ENCODE data around the gene ASH1L. TPM values are rescaled to one million over a fixed set of nuclear protein-coding genes. Genes with fewer than 3 reads are reported as not detected.
"Not testable (repeated sequence)": the region's sequence is repeated elsewhere in the genome, so short reads cannot be mapped to it uniquely, and the experiment has no call there.

The ASH1L gene
- total RNA-seq, 6 experiments from 2014 or later, result 25.7 to 32.5 (median 26.7) TPM

DNA sequence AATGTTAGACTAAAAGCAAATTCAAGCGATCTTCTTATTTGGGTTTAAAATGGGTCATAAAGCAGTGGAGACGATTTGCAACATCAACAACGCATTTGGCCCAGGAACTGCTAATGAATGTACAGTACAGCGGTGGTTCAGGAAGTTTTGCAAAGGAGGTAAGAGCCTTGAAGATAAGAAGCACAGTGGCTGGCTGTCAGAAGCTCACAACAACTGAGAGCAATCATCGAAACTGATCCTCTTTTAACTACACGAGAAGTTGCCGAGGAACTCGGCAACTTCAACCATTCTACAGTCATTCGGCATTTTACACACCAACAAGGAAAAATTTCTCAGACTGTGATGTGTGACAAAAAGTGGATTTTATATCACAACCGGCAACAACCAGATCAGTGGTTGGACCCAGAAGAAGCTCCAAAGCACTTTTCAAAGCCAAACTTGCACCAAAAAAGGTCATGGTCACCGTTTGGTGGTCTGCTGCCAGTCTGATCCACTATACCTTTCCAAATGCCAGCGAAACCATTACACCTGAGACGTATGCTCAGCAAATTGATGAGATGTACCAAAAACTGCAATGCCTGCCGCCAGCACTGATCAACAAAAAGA is 47.9 kb downstream of the ASH1L start:
- Mint-ChIP-seq H3K36me3 (ENCODE audit: low read depth) (peaks cover 10% of the 10 kb centered on the region), H3K4me3 (no peak overlapping the region), H3K4me1 (ENCODE audit: low read depth) (peaks cover 23% of the 10 kb centered on the region), H3K9me3 (no peaks in the 10 kb centered on the region), H3K27ac (no peak overlapping the region), H3K27me3 (ENCODE audit: insufficient read depth) (no peaks in the 10 kb centered on the region)
- no peak for DNase-seq
- TF ChIP-seq, protein P1, sequence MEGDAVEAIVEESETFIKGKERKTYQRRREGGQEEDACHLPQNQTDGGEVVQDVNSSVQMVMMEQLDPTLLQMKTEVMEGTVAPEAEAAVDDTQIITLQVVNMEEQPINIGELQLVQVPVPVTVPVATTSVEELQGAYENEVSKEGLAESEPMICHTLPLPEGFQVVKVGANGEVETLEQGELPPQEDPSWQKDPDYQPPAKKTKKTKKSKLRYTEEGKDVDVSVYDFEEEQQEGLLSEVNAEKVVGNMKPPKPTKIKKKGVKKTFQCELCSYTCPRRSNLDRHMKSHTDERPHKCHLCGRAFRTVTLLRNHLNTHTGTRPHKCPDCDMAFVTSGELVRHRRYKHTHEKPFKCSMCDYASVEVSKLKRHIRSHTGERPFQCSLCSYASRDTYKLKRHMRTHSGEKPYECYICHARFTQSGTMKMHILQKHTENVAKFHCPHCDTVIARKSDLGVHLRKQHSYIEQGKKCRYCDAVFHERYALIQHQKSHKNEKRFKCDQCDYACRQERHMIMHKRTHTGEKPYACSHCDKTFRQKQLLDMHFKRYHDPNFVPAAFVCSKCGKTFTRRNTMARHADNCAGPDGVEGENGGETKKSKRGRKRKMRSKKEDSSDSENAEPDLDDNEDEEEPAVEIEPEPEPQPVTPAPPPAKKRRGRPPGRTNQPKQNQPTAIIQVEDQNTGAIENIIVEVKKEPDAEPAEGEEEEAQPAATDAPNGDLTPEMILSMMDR (IDR thresholded peaks at IDR 0.05), result no peak

DNA sequence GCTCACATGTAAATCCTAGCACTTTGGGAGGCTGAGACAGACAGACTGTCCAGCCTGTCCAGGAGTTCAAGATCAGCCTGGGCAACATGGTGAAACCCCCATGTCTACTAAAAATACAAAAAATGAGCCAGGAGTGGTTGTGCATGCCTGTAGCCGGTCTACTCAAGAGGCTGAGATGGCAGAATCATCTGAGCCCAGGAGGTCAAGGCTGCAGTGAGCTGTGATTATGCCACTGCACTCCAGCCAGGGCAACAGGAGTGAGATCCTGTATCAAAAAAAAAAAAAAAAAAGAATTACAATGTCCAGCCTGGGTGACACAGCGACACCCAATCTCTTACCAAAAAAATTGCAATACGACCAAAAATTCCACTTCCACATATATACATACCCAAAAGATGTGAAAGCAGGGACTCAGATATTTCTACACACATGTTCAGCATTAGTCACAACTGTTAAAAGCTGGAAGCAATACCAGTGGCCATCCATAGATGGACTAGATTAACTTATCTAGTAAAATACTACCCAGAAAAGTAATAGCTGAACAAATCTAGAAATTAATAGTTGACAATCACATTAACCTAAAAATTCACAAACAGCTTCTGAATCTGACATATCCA is 49.2 kb downstream of the ASH1L start:
- Mint-ChIP-seq H3K4me3 (peak overlapping the region; percentile 20; the same call in 1 of the 2 replicates), H3K4me1 (ENCODE audit: low read depth) (peaks cover 23% of the 10 kb centered on the region), H3K36me3 (ENCODE audit: low read depth) (peaks cover 5% of the 10 kb centered on the region; the same call in 1 of the 2 replicates), H3K27me3 (ENCODE audit: insufficient read depth) (no peaks in the 10 kb centered on the region), H3K9me3 (no peaks in the 10 kb centered on the region), H3K27ac (peak overlapping the region; percentile 59)
- peak; percentile 80 for DNase-seq
- TF ChIP-seq, protein P1 (IDR thresholded peaks at IDR 0.05), result peak; percentile 61

DNA sequence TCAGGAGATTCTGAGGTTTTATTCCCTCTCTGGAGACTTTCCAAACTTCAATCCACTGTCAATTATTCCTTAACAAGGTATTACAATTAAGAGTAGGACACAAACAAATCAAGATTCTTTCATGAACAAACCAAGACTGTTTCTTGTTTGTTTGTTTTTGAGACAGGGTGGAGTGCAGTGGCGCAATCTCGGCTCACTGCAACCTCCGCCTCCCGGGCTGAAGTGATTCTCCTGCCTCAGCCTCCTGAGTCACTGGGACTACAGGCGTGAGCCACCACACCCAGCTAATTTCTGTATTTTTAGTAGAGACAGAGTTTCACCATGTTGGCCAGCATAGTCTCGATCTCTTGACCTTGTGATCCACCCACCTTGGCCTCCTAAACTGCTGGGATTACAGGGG is 51.2 kb downstream of the ASH1L start:
- H3K4me1 Mint-ChIP-seq (ENCODE audit: low read depth), result peaks cover 30% of the 10 kb centered on the region
- not testable (repeated sequence) for H3K27me3 Mint-ChIP-seq (ENCODE audit: insufficient read depth); DNase-seq; H3K4me3 Mint-ChIP-seq; H3K36me3 Mint-ChIP-seq (ENCODE audit: low read depth); H3K9me3 Mint-ChIP-seq; H3K27ac Mint-ChIP-seq

DNA sequence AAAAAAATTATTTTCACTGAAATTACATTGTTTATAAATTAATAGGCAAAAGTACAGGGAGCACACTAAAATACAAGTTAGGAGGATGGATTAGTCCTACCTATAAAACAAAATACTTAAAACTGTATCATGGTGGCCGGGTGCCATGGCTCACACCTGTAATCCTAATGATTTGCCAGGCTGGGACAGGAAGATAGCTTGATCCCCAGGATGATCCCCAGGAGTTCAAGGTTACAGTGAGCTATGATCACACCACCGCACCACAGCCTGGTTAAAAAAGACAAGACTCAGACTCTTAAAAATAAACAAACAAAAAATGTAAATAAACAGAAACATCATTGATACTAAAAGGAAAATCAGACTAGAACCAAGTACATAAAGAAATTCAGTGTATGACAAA is 53.5 kb downstream of the ASH1L start:
- peaks cover 5% of the 10 kb centered on the region; the same call in 1 of the 2 replicates for H3K36me3 Mint-ChIP-seq (ENCODE audit: low read depth)
- H3K27me3 Mint-ChIP-seq (ENCODE audit: insufficient read depth), result no peaks in the 10 kb centered on the region
- H3K27ac Mint-ChIP-seq, result no peak overlapping the region; the same call in 1 of the 2 replicates
- H3K9me3 Mint-ChIP-seq, result no peaks in the 10 kb centered on the region
- H3K4me1 Mint-ChIP-seq (ENCODE audit: low read depth), result peaks cover 17% of the 10 kb centered on the region
- no peak overlapping the region for H3K4me3 Mint-ChIP-seq
- TF ChIP-seq, protein P1 (IDR thresholded peaks at IDR 0.05), result no peak
- no peak for DNase-seq

DNA sequence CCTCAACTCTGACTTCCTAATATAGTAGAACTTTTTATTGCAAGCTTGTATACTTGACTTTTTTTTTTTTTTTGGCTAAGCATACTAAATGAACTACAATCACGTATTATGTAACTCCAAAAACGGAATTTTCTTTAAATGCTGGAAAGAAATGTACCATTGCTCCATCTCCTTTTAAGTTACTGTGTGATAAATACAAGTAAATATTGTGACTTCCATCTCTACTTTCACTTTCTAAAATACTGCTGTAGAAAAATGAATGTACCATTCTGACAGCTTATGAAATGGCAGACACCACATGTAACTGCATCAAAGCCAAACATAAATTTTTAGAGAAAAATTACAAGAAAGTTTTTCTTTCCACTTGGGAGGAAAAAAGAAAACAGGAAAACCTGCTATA is 54.7 kb downstream of the ASH1L start:
- no peak overlapping the region for H3K4me3 Mint-ChIP-seq

DNA sequence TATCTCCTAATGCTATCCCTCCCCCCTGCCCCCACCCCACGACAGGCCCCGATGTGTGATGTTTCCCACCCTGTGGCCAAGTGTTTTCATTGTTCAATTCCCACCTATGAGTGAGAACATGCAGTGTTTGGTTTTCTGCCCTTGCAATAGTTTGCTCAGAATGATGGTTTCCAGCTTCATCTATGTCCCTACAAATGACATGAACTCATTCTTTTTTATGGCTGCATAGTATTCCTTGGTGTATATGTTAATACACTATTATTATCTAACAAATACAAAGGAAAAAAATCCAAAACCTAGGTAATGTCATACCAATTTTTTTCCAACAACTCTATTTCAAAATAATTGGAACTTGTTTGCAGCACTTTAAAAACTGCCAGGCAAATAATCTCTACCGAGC is 56.6 kb downstream of the ASH1L start:
- not testable (repeated sequence) for H3K36me3 Mint-ChIP-seq (ENCODE audit: low read depth)

More for the DNA sequence above, 54.7 kb downstream of the ASH1L start:
- no peak for DNase-seq
- peaks cover 5% of the 10 kb centered on the region; the same call in 1 of the 2 replicates for H3K36me3 Mint-ChIP-seq (ENCODE audit: low read depth)
- TF ChIP-seq, protein P1 (IDR thresholded peaks at IDR 0.05), result no peak
- H3K4me1 Mint-ChIP-seq (ENCODE audit: low read depth), result peaks cover 6% of the 10 kb centered on the region
- H3K27me3 Mint-ChIP-seq (ENCODE audit: insufficient read depth), result no peaks in the 10 kb centered on the region
- H3K9me3 Mint-ChIP-seq, result no peaks in the 10 kb centered on the region
- no peak overlapping the region for H3K27ac Mint-ChIP-seq

More for the DNA sequence above, 56.6 kb downstream of the ASH1L start:
- not testable (repeated sequence) for DNase-seq; H3K27ac Mint-ChIP-seq; H3K4me1 Mint-ChIP-seq (ENCODE audit: low read depth); H3K27me3 Mint-ChIP-seq (ENCODE audit: insufficient read depth); H3K9me3 Mint-ChIP-seq; H3K4me3 Mint-ChIP-seq

Measured in HFFc6 (cell line).